ENCODE data around the gene TLE2.
A peak's percentile ranks its signal among the peaks of the same experiment; 100 is the strongest.
"Not testable (repeated sequence)": the region's sequence is repeated elsewhere in the genome, so short reads cannot be mapped to it uniquely, and the experiment has no call there.

Gene TLE2

DNA sequence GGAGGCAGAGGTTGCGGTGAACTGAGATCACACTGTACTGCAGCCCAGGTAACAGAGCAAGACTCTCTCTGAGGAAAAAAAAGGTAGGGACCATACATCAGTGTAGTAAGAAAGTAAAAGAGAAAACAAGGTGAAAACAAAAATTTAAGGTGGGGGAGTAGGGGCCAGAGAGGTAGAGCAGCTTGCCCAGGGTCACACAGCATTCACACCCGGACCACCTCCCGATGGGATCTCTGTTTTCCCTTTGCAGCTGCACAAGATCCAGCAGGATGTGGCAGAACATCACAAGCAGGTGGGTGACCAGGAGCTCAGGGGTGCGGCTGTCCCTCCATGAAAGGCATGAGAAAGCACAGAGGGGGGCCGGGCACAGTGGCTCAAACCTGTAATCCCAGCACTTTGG is 47.2 kb downstream of the TLE2 start:
- DNase-seq = no peak

GRCh38 chr19:2978772-2979171 is 50.3 kb downstream of the TLE2 start:
- no peak for DNase-seq

DNA sequence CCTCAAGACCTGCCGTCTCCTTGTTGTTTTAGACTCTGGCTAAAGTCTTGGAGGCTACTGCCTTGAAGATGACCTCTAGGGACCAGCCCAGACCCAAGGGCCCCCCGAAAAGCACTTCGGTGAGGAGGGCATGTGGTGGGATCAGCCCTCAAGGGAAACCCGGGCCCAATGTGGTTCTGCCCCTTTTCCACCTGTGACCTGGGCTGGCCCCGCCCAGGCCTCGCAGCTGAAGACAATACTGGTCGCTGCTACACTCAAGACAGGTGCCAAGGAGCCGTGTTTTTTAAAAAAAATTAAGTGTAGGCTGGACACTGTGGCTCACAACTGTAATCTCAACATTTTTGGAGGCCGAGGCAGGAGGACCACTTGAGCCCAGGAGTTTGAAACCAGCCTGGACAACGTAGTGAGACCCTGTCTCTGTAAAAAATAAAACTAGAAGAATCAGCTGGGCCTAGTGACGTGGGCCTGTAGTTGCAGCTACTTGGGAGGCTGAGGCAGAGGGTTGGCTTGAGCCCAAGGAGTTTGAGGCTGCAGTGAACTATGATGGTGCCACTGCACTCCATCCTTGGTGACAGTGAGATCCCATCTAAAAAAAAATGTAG is 50.8 kb downstream of the TLE2 start:
- DNase-seq = no peak

GRCh38 chr19:2977746-2978138 is 51.3 kb downstream of the TLE2 start:
- no peak for DNase-seq

GRCh38 chr19:2977001-2977745 is 51.9 kb downstream of the TLE2 start, which contains the start of gene TLE6:
Gene TLE6, plus strand, starts transcription at chr19:2977564. Its CDS starts 670 bp downstream, at chr19:2978234.
- peak; percentile 97 for DNase-seq

- no peak for DNase-seq
Measured at GRCh38 chr19:2976609-2977000, 52.5 kb downstream of the TLE2 start.

DNA sequence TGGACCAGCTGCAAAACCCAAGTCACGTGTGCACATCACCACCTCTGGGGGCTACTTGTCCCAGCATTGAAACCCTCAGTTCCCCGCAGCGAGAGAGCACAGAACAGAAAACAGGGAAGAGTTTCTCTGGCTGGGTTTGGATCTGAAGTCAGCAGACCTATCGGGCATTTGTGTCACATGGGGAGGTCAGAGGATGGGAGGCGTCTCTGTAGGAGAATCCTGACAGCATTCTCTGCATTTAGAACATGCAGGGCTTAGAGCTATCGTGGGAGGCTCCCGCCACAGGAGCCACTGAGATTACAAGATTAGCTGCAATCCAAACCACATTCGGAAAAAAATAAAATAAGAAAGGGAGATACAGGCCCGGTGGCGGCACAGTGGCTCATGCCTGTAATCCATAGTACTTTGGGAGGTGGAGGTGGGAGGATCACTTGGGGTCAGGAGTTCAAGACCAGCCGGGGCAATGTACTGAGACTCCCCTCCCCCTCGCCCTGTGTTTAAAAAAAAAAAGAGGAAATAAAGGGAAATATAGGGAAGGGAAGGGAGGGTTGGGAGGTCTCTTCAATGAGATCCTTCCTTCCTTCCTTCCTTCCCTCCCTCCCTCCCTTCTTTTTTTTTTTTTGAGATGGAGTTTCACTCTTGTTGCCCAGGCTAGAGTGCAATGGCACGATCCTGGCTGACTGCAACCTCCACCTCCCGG is 54.6 kb downstream of the TLE2 start:
- no peak for DNase-seq

DNA sequence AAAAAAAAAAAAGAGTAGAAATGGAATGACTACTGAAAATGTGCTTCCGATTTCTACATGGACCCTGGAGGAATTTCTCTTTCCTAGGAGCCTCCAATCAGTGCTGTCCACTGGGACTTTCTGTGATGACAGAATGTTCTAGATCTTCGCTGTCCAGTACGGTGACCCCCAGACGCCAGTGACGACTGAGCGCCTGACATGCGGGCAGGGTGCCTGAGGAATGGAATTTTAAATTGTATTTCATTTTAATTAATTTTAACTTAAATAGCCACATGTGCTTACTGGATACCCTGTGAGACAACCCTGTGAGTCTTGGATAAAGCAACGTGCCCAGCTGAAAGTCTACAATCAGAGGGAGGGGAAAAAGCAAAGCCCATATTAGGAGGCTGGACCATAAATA is 55.9 kb downstream of the TLE2 start:
- no peak for DNase-seq

DNA sequence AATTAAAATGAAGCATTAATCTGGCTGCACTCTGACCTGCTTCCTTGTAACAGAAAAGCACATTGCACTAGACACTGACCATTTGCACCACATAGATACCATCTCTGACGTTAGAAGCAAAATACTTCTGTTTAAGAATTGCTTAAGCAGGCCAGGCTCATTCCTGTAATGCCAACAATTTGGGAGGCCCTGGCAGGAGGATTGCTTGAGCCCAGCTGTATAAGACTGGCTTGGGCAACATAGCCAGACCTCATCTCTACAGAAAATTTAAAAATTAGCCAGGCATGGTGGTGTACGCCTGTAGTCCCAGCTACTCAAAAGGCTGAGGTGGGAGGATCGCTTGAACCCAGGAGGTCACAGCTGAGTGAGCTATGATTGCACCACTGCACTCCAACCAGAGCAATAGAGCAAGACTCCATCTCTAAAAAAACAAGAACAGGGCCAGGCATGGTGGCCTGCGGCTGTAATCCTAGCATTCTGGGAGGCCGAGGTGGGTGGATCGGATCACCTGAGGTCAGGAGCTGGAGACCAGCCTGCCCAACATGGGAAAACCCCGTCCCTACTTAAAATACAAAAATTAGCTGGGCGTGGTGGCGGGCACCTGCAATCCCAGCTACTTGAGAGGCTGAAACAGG is 58.8 kb downstream of the TLE2 start:
- no peak for DNase-seq

DNA sequence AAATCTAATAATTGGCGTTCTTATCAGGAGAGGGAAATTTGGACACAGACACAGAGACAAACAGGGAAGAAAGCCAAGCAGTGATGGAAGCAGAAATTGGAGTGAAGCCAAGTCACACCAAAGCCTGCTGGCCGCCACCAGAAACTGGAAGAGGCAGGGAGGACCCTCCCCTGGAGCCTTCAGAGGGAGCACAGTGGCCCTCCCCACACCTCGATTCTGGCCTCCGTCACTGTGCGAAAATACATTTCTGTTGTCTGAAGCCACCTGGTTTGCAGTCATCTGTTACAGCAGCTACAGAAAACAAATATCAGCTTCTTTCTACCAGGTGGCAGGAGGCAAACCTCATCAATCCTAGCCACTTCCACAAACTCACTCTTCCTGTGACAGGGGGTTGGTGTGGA is 60.0 kb downstream of the TLE2 start:
- peak; percentile 53 for DNase-seq

- DNase-seq = no peak
Measured at GRCh38 chr19:2967972-2968371, 61.1 kb downstream of the TLE2 start.

GRCh38 chr19:2964874-2965273 is 64.2 kb downstream of the TLE2 start:
- no peak for DNase-seq

DNA sequence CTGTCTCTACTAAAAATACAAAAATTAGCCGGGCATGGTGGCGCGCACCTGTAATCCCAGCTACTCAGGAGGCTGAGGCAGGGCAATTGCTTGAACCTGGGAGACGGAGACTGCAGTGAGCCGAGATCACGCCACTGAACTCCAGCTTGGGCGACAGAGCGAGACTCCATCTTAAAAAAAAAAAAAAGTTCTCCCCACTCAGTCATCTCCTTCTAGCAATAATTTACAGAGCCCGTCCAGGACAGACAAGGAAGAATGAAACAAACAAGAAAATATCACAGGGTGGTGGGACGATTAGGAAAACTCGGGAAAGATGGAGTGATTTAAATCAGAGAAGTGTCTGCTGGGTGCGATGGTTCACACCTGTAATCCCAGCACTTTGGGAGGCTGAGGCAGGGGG is 65.4 kb downstream of the TLE2 start:
- not testable (repeated sequence) for DNase-seq

- no peak for DNase-seq
Measured at GRCh38 chr19:2963122-2963521, 66.0 kb downstream of the TLE2 start.

GRCh38 chr19:2962018-2962670 is 66.9 kb downstream of the TLE2 start:
- DNase-seq = peak; percentile 77

- DNase-seq = no peak
Measured at GRCh38 chr19:2960120-2960519, 69.0 kb downstream of the TLE2 start.

- DNase-seq = no peak
Measured at GRCh38 chr19:2957160-2957559, 71.9 kb downstream of the TLE2 start.

GRCh38 chr19:2952953-2953481 is 76.1 kb downstream of the TLE2 start:
- no peak for DNase-seq

DNA sequence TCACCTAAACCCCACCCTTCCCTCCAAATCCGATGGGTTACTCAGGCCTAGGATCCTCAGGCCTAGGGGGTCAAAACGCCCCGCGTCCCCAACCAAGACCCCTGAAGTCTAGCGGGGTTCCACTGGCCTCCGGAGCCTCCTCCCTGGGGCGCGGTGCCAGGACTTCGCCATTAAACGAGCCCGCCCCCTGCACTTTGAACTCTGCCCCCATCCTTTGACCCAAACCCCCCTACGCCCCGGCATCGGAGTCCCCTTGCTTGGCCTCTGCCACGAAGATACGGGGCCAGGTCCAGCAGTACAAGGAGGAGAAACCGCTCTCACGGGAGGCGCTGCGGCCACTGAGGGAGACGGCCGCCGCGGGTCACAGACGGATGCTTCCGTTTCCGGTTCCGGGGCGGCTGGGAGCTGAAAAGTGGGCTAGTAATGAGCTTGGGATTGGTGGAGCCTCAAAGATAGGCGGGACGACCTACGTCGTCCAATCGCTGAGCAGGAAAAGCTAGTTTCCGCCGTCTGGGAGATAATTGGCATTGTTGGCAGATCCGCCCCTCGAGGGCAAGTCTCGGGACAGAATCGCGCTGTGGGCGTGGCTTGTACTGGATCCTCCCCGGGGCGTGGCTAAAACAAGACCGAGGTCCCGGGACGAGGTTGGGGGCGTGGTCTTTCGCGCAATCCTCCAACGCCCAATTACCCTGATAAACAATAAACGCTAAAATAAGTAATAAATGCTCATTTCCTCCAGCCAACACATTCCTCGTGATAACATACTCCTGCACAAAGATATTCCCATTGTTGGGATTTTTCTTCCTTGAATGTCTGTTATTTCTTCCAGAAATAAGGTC is 78.6 kb downstream of the TLE2 start:
- peak; percentile 97 for DNase-seq

GRCh38 chr19:2949939-2950285 is 79.2 kb downstream of the TLE2 start:
- DNase-seq = no peak
